EH (cell line): ENCODE results near the gene RAB3GAP2.
"Not testable (repeated sequence)": the region's sequence is repeated elsewhere in the genome, so short reads cannot be mapped to it uniquely, and the experiment has no call there.

Experiments
- DNase-seq: peaks from one replicate; pipeline ENCODE4 v3.0.0-alpha.2; 2015; ENCODE audit warnings: low read depth

The RAB3GAP2 gene

GRCh38 chr1:220235462-220235861, 36.8 kb downstream of the RAB3GAP2 start:
- DNase-seq = no peak

- no peak for DNase-seq
Observed at GRCh38 chr1:220233927-220234326, 38.3 kb downstream of the RAB3GAP2 start.

GRCh38 chr1:220229771-220230170, 42.5 kb downstream of the RAB3GAP2 start:
- no peak for DNase-seq

- DNase-seq = no peak
Observed at GRCh38 chr1:220227393-220227792, 44.9 kb downstream of the RAB3GAP2 start.

GRCh38 chr1:220226752-220227151, 45.5 kb downstream of the RAB3GAP2 start:
- DNase-seq = no peak

- DNase-seq = no peak
Observed at GRCh38 chr1:220225957-220226356, 46.3 kb downstream of the RAB3GAP2 start.

- DNase-seq = no peak
Observed at GRCh38 chr1:220224611-220225124, 47.6 kb downstream of the RAB3GAP2 start.

- no peak for DNase-seq
Observed at GRCh38 chr1:220224033-220224432, 48.2 kb downstream of the RAB3GAP2 start.

GRCh38 chr1:220222939-220223338, 49.3 kb downstream of the RAB3GAP2 start:
- DNase-seq = no peak

- no peak for DNase-seq
Observed at GRCh38 chr1:220221670-220222069, 50.6 kb downstream of the RAB3GAP2 start.

- DNase-seq = no peak
Observed at GRCh38 chr1:220221269-220221668, 51.0 kb downstream of the RAB3GAP2 start.

- not testable (repeated sequence) for DNase-seq
Observed at GRCh38 chr1:220220699-220221040, 51.6 kb downstream of the RAB3GAP2 start.

GRCh38 chr1:220219865-220220698, 52.2 kb downstream of the RAB3GAP2 start:
- no peak for DNase-seq

- no peak for DNase-seq
Observed at GRCh38 chr1:220219136-220219442, 53.2 kb downstream of the RAB3GAP2 start.

GRCh38 chr1:220218397-220219135, 53.7 kb downstream of the RAB3GAP2 start:
- DNase-seq = peak; percentile 63

- no peak for DNase-seq
Observed at GRCh38 chr1:220217383-220217988, 54.8 kb downstream of the RAB3GAP2 start.

GRCh38 chr1:220213382-220213983, 58.8 kb downstream of the RAB3GAP2 start:
- no peak for DNase-seq

GRCh38 chr1:220207411-220207810, 64.8 kb downstream of the RAB3GAP2 start:
- no peak for DNase-seq

GRCh38 chr1:220204758-220205157, 67.5 kb downstream of the RAB3GAP2 start:
- not testable (repeated sequence) for DNase-seq

GRCh38 chr1:220203816-220204215, 68.4 kb downstream of the RAB3GAP2 start:
- DNase-seq = no peak

- peak; percentile 38 for DNase-seq
Observed at GRCh38 chr1:220198186-220199005, 73.9 kb downstream of the RAB3GAP2 start.

- DNase-seq = no peak
Observed at GRCh38 chr1:220195701-220196100, 76.6 kb downstream of the RAB3GAP2 start.
